Tibial nerve (tissue), 4 donors: ENCODE data around the gene NAT14. TPM values are rescaled to one million over a fixed set of nuclear protein-coding genes. Genes with fewer than 3 reads are reported as not detected.

ENCODE experiments used
- DNase-seq, 2 donors: peaks; one replicate each; pipeline ENCODE4 v3.0.0-alpha.2; 2019; ENCODE audit warnings: low spot score in 2 of 2
- H3K27ac ChIP-seq, 4 donors: fragments of 200-600 bp; sonication (generic) in 3 of 4; one replicate each; pipeline ENCODE4 v1.5.1; 2017 to 2019; ENCODE audit warnings: mild to moderate bottlenecking in 1 of 4
- H3K27me3 ChIP-seq, 2 donors: fragments of 200-600 bp; sonication (generic) in 1 of 2; one replicate each; pipeline versions ENCODE4 v1.5.1 to v1.6.0; 2017 to 2019
- H3K36me3 ChIP-seq, 3 donors: fragments of 200-600 bp; sonication (generic); one replicate each; pipeline ENCODE4 v1.5.1; 2018 to 2019
- H3K4me1 ChIP-seq, 4 donors: fragments of 200-600 bp; sonication (generic) in 3 of 4; one replicate each; pipeline ENCODE4 v1.5.1; 2017 to 2019
- H3K4me3 ChIP-seq, 4 donors: fragments of 200-600 bp; sonication (generic) in 3 of 4; one replicate each; pipeline ENCODE4 v1.5.1; 2017 to 2019; ENCODE audit warnings: mild to moderate bottlenecking in 1 of 4, moderate library complexity in 1 of 4
- H3K9me3 ChIP-seq, 4 donors: fragments of 200-600 bp; sonication (generic) in 3 of 4; one replicate each; pipeline ENCODE4 v1.5.1; 2017 to 2019
- EP300 ChIP-seq, 2 donors: sonication (generic); formaldehyde crosslinking; IDR thresholded peaks; one replicate each; pipeline ENCODE4 v1.6.1; 2017; ENCODE audit warnings: antibody characterized with exemption in 2 of 2, mild to moderate bottlenecking in 1 of 2
- POLR2A ChIP-seq, 2 donors: fragments of 450-650 bp; IDR thresholded peaks; one replicate each; pipeline ENCODE4 v1.6.1; 2017; ENCODE audit warnings: antibody characterized with exemption in 2 of 2, mild to moderate bottlenecking in 2 of 2, moderate library complexity in 2 of 2
- WGBS, 2 donors: methylation state at CpG; one replicate each; pipeline ENCODE4 v1.1.5; 2018; 5-methylcytosine and 5-hydroxymethylcytosine counted together
- total RNA-seq, 4 donors: library from RNA; depleted of rRNA; stranded (reverse); fragments of >200 nt; gene quantifications; one replicate each; pipeline ENCODE4 v1.1.0, GENCODE V29; 2016
- TF ChIP-seq, protein P1 (sequence below), 5 experiments: fragments of 200-600 bp in 3 of 5; fragments of 450-650 bp in 2 of 5; sonication (generic) in 3 of 5; IDR thresholded peaks; one replicate each; pipeline ENCODE4 v1.5.1; 2016 to 2019; ENCODE audit warnings: antibody characterized with exemption in 5 of 5, mild to moderate bottlenecking in 3 of 5, moderate library complexity in 2 of 5

The NAT14 gene
- total RNA-seq, 4 donors from 2014 or later, result 3.1 to 8.0 (median 4.3) TPM

DNA sequence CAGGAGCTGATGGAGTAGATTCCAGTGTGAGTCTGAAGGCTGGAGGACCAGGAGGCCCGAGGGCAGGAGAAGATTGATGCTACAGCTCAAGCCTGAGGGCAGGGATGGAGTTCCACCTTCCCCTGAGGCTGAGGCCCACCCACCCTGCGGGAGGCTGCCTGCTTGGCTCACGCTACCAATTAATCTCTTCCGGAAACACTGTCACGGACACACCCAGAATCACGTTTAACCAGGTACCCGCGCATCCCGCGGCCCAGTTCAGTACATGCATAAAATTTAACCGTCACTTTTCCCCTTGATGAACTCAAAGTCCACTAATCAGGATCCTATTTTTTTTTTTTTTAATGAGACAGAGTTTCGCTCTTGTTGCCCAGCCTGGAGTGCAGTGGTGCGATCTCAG lies 13.7 kb upstream of the NAT14 start:
- Histone ChIP-seq H3K27me3 (no peaks in the 10 kb centered on the region), H3K36me3 (no peaks in the 10 kb centered on the region), H3K4me1 (peaks cover 0 to 48% (median 27%) of the 10 kb centered on the region in 4 donors), H3K9me3 (no peaks in the 10 kb centered on the region), H3K27ac (no peak overlapping the region), H3K4me3 (no peak overlapping the region)
- DNase-seq, result no peak
- 81 to 86% methylated on average over 13 of the region's 13 CpGs for WGBS, 2 donors
- TF ChIP-seq, protein P1, sequence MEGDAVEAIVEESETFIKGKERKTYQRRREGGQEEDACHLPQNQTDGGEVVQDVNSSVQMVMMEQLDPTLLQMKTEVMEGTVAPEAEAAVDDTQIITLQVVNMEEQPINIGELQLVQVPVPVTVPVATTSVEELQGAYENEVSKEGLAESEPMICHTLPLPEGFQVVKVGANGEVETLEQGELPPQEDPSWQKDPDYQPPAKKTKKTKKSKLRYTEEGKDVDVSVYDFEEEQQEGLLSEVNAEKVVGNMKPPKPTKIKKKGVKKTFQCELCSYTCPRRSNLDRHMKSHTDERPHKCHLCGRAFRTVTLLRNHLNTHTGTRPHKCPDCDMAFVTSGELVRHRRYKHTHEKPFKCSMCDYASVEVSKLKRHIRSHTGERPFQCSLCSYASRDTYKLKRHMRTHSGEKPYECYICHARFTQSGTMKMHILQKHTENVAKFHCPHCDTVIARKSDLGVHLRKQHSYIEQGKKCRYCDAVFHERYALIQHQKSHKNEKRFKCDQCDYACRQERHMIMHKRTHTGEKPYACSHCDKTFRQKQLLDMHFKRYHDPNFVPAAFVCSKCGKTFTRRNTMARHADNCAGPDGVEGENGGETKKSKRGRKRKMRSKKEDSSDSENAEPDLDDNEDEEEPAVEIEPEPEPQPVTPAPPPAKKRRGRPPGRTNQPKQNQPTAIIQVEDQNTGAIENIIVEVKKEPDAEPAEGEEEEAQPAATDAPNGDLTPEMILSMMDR (IDR thresholded peaks at IDR 0.05), result no peak
- TF ChIP-seq POLR2A (IDR thresholded peaks at IDR 0.05), result no peak
- TF ChIP-seq EP300 (IDR thresholded peaks at IDR 0.05), result no peak

- Histone ChIP-seq H3K27me3 (no peaks in the 10 kb centered on the region), H3K27ac (peak overlapping the region in 2 of 4 donors; percentile 80 to 97)
Measured at GRCh38 chr19:55472463-55472862, 12.5 kb upstream of the NAT14 start.

GRCh38 chr19:55473225-55474012 lies 11.6 kb upstream of the NAT14 start:
- Histone ChIP-seq H3K36me3 (no peaks in the 10 kb centered on the region), H3K4me3 (peak overlapping the region in 1 of 4 donors; percentile 12), H3K9me3 (no peaks in the 10 kb centered on the region), H3K27me3 (no peaks in the 10 kb centered on the region), H3K4me1 (peaks cover 0 to 51% (median 37%) of the 10 kb centered on the region in 4 donors), H3K27ac (peak overlapping the region; percentile 2 to 97 (median 68))
- DNase-seq, result no peak
- WGBS, 2 donors, result 33 to 36% methylated on average over 16 of the region's 16 CpGs
- TF ChIP-seq POLR2A (IDR thresholded peaks at IDR 0.05) (no peak), EP300 (IDR thresholded peaks at IDR 0.05) (no peak)
- TF ChIP-seq, protein P1 (IDR thresholded peaks at IDR 0.05), result no peak

More at GRCh38 chr19:55472463-55472862, 12.5 kb upstream of the NAT14 start:
- H3K4me1 ChIP-seq, result peaks cover 0 to 49% (median 30%) of the 10 kb centered on the region in 4 donors
- no peak for TF ChIP-seq POLR2A (IDR thresholded peaks at IDR 0.05)
- TF ChIP-seq EP300 (IDR thresholded peaks at IDR 0.05), result no peak
- TF ChIP-seq, protein P1 (IDR thresholded peaks at IDR 0.05), result no peak
- H3K36me3 ChIP-seq, result no peaks in the 10 kb centered on the region
- no peak overlapping the region for H3K4me3 ChIP-seq
- no peak for DNase-seq
- no peaks in the 10 kb centered on the region for H3K9me3 ChIP-seq
- 65 to 67% methylated on average over 8 of the region's 8 CpGs for WGBS, 2 donors

DNA sequence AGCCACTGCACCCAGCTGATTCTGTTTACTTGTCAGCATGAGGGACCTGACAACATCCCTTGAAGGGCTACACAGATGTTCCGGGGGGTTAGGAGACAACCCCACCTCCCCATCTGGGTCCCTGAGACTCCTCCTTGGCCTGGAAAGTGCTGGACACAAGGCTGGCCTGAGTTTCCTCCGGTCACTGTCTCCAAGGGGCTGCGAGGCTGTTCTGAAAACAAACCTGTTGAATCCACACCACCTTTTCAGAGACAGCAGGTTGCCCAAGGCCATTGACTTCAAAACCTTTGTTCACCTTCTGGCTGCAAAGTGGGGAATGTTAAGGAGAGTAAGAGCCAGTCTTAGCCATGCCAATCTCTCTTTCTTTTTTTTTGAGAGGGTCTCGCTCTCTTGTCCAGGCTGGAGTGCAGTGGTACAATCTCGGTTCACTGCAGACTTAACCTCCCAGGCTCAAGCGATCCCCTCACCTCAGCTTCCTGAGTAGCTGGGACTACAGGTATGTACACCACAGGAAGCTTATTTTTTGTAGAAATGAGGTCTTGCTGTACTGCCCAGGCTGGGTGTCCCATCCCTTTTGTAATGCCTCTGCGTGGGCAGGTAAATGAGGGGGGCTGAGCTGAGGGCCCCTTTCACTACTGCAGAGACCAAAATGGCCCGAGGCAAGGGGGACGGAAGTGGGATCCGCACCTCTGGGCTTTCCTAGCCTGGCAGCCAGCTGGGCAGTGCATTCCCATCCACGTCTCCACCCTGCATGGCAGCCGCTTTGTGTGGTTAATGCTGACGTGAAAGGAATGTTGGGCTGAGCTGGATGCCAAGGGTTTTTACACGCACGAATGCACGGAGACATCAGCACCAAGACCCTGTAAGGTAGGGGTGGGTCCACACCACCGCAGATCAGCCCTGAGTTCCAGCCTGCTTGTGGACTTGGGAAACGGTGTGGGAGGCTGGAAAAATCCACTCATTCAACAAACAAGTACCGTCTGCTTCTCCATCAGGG lies 10.4 kb upstream of the NAT14 start:
- Histone ChIP-seq H3K36me3 (no peaks in the 10 kb centered on the region), H3K4me3 (no peak overlapping the region), H3K4me1 (peaks cover 0 to 55% (median 37%) of the 10 kb centered on the region in 4 donors), H3K9me3 (no peaks in the 10 kb centered on the region), H3K27ac (peak overlapping the region; percentile 2 to 99 (median 77)), H3K27me3 (no peaks in the 10 kb centered on the region)
- TF ChIP-seq EP300 (IDR thresholded peaks at IDR 0.05) (no peak), POLR2A (IDR thresholded peaks at IDR 0.05) (no peak)
- TF ChIP-seq, protein P1 (IDR thresholded peaks at IDR 0.05), result no peak
- 71 to 78% methylated on average over 19 of the region's 19 CpGs for WGBS, 2 donors
- DNase-seq, result no peak
